DMS53 (cell line): ENCODE results near the gene SH3YL1.

Source experiments
- DNase-seq: peaks from one replicate; lab custom pipeline; 2025; lab: John Stamatoyannopoulos, UW

Gene SH3YL1

DNA sequence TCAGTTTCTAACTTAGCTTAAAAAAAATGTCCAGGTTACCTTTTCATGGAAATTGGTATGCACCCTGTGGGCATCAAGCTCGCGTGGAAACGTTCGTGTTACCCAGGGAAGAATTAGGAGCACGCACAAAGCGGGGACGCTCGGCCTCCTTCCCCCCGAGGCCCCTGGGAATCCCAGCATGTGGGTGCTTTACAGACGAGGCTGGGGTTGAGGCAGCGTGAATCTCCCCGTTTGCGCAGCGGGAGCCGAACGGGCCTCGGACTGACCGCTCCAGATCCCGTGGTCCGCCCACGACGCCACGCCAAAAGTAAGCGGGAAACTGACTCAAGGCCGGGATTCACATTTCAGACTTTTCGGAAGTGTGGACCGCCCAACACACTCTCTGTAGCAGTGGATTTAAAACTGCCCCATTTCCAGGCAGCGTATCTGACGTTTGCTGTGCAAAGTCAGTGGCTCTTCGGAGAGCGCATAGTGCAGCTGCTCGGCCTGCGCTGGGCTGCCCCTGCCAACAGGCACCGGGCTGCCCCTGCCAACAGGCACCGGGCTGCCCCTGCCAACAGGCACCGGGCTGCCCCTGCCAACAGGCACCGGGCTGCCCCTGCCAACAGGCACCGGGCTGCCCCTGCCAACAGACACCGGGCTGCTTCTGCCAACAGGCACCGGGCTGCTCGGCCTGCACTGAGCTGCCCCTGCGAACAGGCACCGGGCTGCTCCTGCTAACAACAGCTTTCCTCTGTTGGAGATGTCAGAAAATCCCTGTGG, 49.7 kb downstream of the SH3YL1 start:
- DNase-seq = no peak

- DNase-seq = no peak
These were observed 52.2 kb downstream of the SH3YL1 start for GRCh38 chr2:211486-212184.

- DNase-seq = no peak
These were observed 53.2 kb downstream of the SH3YL1 start for GRCh38 chr2:210660-211059.

- DNase-seq = no peak
These were observed 54.4 kb downstream of the SH3YL1 start for GRCh38 chr2:209470-209869.

DNA sequence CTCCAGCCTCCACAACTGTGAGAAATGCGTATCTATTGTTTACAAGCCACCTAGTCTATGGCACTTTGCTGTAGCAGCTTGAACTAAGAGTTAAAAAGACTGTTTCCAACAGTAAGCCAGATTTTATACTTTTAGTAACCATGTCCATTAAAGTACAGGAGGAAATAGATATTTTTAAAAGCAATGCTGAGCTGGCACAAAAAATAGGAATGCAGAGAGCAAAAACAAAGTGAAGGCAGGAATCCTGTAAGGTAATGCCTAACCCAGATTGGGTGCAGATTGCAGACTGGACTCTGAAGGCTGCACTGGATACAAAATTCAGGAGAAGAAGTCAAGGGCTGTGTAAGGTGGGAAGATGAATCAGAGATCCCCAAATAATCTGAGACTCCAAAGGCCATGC, 55.5 kb downstream of the SH3YL1 start:
- DNase-seq = no peak

GRCh38 chr2:203984-204383, 59.8 kb downstream of the SH3YL1 start:
- no peak for DNase-seq

GRCh38 chr2:203401-203800, 60.4 kb downstream of the SH3YL1 start:
- no peak for DNase-seq

DNA sequence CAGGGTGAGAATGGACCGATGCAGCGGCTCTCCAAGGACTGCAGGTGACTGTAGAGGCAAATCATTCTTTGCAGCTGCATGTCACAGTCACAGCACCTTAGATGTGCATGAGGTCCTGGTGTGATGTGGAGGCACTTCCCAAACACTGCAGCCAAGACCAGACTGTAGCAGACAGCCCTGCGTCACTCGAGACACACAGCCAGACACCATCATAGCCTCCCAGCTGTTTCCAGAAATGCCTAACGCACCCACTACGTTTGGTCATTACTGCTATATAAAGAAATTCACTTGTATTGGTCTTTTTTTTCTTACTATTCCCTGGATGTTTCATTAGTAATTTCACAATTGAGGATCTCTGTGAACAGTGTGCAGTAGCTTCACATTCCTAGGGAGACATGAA, 60.9 kb downstream of the SH3YL1 start:
- DNase-seq = no peak

GRCh38 chr2:201648-202433, 62.0 kb downstream of the SH3YL1 start:
- DNase-seq = no peak

DNA sequence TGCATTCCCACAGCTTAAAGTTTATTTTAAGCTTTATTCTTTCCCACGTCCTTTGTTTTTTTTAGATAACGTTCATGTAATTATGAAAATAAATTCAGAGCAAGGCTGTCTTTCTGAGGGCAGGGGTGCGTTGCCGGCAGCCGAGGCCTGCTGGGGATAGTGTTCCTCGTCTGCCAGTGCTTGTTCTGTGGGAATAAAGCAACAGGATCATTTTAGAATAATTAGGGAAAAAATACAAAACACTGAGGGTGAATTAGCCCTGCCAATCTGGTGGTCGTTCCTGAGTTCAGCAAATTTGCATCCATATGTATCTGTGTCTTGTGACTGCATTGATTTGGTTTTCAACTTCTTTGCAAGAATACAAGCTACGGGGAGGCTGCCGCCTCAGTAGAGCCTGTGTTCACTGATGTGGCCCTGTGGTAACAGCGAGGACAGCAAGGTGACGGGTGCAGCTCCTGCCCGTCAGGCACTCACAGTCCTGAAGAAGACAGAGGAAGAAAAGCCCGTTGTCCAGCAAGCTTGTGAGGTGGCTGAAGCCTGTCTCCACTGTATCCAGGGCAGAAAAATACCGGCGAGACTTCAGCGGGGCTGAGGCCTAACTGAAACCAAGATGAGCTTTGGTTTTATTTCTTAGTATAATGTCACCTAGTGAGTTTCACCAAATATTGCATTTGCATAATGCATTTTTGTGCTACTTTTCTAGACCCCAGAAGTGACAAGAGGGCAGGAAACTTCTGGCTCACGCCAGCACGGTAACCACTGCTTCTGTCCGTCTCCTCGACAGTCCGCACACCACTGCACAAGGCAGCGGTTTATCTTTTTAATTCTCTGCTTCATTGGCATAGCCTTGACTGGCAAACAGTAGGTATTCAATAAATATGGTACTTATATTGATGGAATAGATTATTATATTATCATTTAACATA, 64.5 kb downstream of the SH3YL1 start:
- DNase-seq = no peak

- no peak for DNase-seq
These were observed 67.4 kb downstream of the SH3YL1 start for GRCh38 chr2:196406-196805.

DNA sequence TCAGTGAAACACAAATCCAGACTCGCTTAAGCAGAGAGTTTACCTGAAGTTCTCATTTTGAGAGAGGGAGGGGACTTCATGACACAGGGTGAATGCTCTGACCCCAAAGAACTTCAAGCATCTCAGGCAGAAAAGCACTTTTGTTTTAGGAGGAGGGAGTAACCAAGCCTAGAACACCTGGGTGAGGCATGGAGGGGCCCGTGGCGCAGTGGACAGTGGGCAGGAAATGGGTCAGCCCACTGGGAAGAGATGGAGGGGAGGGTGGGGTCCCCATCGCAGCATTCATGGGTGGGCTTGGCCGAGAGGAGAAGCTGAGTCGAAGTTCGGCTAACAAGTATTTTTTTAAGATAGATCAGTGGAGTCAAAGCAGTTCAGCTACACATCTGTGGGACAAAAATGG, 67.9 kb downstream of the SH3YL1 start:
- DNase-seq = no peak

DNA sequence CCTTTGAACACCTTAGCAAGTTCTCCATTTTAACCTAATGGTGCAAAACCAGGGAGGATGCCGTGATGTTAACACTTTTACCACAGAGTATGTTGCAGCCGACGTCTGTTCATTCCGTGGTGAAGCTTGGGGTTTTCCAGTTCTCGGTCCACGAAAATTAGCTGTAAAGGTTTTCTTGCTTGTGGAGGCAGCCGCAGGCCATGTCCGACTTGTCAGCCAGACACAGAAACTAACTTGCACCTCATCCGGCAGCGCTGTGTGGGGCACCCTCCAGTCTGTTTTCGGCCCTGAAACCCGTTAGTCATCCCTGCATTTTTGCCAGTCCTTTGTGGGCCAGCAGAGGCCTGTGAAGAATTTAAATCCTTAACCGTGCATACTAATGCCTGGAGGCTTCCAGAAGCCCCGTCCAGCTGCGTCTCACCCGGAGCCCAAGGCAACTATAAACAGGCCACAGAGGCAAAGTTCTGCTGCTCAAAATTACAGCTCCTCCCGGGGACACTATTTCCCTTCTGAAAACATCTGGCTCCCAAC, 70.6 kb downstream of the SH3YL1 start:
- no peak for DNase-seq

GRCh38 chr2:191311-192190, 72.3 kb downstream of the SH3YL1 start:
- no peak for DNase-seq

DNA sequence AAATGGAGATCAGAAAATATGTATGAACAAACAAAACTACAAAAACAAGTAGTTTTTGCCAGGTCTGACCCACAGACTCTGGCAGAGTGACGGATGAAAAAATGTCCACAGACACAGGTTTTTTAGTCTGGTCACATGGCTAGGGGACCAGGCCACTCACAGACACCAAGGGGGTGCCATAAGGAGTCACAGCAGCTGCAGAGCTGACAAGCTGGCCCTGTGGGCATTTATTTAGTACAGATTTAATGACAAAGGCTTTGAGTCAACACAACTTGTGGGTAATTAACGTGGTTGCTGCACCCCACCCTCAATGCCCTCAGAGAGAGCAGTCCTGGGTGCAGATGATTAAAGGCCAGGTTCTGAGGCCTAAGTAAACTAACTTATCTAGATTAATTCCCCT, 76.0 kb downstream of the SH3YL1 start:
- DNase-seq = no peak

DNA sequence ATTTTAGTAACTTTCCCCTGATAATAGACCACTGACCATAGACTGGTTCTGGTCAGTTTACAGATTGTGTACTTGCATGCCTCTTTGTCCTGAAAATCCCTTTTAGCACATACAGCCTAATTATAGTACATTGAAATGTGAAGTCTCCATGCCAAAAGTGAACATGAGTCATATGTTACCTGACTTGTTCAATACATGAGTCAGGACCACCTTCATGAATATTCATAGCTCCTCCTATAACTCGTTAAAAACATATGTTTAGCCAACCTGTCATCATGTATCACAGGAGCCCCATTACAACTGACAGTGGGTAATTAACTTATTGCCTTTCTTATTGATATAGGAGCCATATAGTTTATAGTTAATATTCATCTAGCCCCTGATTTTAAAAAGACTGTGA, 78.6 kb downstream of the SH3YL1 start:
- no peak for DNase-seq

DNA sequence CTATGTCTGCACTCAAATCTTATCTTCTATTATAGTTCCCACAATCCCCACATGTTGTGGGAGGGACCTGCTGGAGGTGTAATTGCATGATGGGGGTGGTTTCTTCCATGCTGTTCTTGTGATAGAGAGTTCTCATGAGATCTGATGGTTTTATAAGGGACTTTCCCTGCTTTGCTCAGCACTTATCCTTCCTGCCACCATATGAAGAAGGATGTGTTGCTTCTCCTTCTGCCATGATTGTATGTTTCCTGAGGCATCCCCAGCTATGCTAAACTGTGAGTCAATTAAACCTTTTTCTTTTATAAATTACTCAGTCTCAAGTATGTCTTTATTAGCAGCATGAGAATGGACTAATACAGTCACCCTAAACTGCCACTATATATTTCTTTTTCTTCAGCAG, 79.1 kb downstream of the SH3YL1 start:
- no peak for DNase-seq

DNA sequence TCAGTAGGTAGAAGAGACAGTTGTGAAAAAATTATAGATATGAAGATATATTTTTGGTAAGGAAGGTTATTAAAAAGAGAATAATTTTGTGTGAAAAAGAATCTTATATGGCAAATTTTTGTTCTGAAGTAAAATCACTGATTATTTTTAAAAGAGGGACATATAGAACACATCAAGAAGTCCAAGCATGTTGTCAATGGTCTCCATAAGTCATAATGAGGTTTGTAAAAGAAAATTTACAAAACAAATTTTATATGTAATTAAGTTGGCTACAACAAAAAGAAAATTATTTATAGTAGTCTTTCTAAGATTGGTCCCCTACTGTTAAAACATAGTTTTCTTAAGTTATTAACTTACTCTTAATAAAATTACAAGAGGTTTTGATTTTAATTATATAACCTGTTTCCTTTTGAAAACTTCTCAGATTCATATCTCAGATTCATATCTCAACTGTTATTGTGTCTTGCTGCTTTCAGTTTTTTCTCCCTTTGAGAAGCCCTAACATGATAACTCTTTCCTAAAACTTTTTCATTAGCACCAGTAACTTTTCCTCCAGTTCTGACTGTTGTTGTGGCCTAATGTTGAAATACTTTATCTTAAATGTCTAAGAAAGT, 81.2 kb downstream of the SH3YL1 start:
- peak; percentile 44 for DNase-seq

GRCh38 chr2:180311-180710, 83.5 kb downstream of the SH3YL1 start:
- no peak for DNase-seq

GRCh38 chr2:179886-180285, 83.9 kb downstream of the SH3YL1 start:
- no peak for DNase-seq
